GM18511 (cell line): Measurements from ENCODE around the gene CASTOR1.

Source experiments
- ATAC-seq: cut with Tn5 transposase; IDR thresholded peaks from one replicate; pipeline ENCODE4 v1.9.1; 2021; ENCODE audit warnings: mild to moderate bottlenecking, moderate library complexity; ENCODE audit not compliant: unreplicated experiment

CASTOR1 gene

GRCh38 chr22:30247561-30247960 is 41.7 kb downstream of the CASTOR1 start:
- ATAC-seq, result no peak

GRCh38 chr22:30246814-30247376 is 42.4 kb downstream of the CASTOR1 start:
- ATAC-seq, result no peak

- ATAC-seq, result no peak
Observed at GRCh38 chr22:30245985-30246813, 43.1 kb downstream of the CASTOR1 start, which contains the start of gene LIF. TSS of gene LIF (minus strand) at chr22:30246759. CDS start at chr22:30246695, 64 bp downstream.

- no peak for ATAC-seq
Observed at GRCh38 chr22:30245181-30245984, 43.9 kb downstream of the CASTOR1 start.

- ATAC-seq, result no peak
Observed at GRCh38 chr22:30244641-30245040, 44.7 kb downstream of the CASTOR1 start.

- no peak for ATAC-seq
Observed at GRCh38 chr22:30244066-30244465, 45.2 kb downstream of the CASTOR1 start.

GRCh38 chr22:30243661-30244060 is 45.6 kb downstream of the CASTOR1 start:
- ATAC-seq, result no peak

GRCh38 chr22:30241576-30242371 is 47.5 kb downstream of the CASTOR1 start:
- no peak for ATAC-seq

- no peak for ATAC-seq
Observed at GRCh38 chr22:30240541-30241417, 48.5 kb downstream of the CASTOR1 start.

GRCh38 chr22:30239488-30240405 is 49.6 kb downstream of the CASTOR1 start:
- ATAC-seq, result no peak

- ATAC-seq, result no peak
Observed at GRCh38 chr22:30238661-30239487, 50.4 kb downstream of the CASTOR1 start.

- ATAC-seq, result no peak
Observed at GRCh38 chr22:30238136-30238535, 51.2 kb downstream of the CASTOR1 start.

- ATAC-seq, result no peak
Observed at GRCh38 chr22:30236875-30237274, 52.4 kb downstream of the CASTOR1 start.

- ATAC-seq, result no peak
Observed at GRCh38 chr22:30235687-30236170, 53.6 kb downstream of the CASTOR1 start.
